CD14-positive monocyte (primary cell): ENCODE measurements around the gene XYLB. TPM values are rescaled to one million over a fixed set of nuclear protein-coding genes. Genes with fewer than 3 reads are reported as not detected.
A peak's percentile ranks its signal among the peaks of the same experiment; 100 is the strongest.

Source experiments
- DNase-seq, 3 donors: peaks; one replicate each; pipeline ENCODE4 v3.0.0-alpha.2; 2011 to 2022
- H2AFZ ChIP-seq: 2 replicates; pipeline ENCODE4 v1.6.0; 2012; ENCODE audit warnings: mild to moderate bottlenecking, low read depth, low read length, inconsistent platforms; ENCODE audit not compliant: insufficient read depth, poor library complexity, severe bottlenecking
- H3K27ac ChIP-seq, 2 donors: 1 replicate in 1 of 2; 2 replicates in 1 of 2; pipeline ENCODE4 v1.5.1; 2012 to 2013; ENCODE audit warnings: low read length in 2 of 2, control low read depth in 1 of 2, inconsistent platforms in 1 of 2, low read depth in 1 of 2, mild to moderate bottlenecking in 1 of 2
- H3K27me3 ChIP-seq, 2 donors: one replicate each; pipeline versions ENCODE4 v1.6.0 to v1.6.1; 2011 to 2013; ENCODE audit warnings: low read length in 2 of 2; ENCODE audit not compliant: control insufficient read depth in 2 of 2, insufficient read depth in 2 of 2
- H3K36me3 ChIP-seq, 2 donors: replicated peaks in 1 of 2; 1 replicate in 1 of 2; 2 replicates in 1 of 2; pipeline versions ENCODE4 v1.5.1 to v1.6.1; 2012 to 2013; ENCODE audit warnings: low read length in 2 of 2, control low read depth in 1 of 2, inconsistent platforms in 1 of 2, mild to moderate bottlenecking in 1 of 2; ENCODE audit not compliant: insufficient read depth in 2 of 2, control insufficient read depth in 1 of 2
- H3K4me1 ChIP-seq, 2 donors: 1 replicate in 1 of 2; 2 replicates in 1 of 2; pipeline versions ENCODE4 v1.5.1 to v1.6.1; 2012 to 2013; ENCODE audit warnings: low read length in 2 of 2, control low read depth in 1 of 2, inconsistent platforms in 1 of 2, mild to moderate bottlenecking in 1 of 2, moderate library complexity in 1 of 2; ENCODE audit not compliant: insufficient read depth in 2 of 2, control insufficient read depth in 1 of 2
- H3K4me2 ChIP-seq: replicated peaks from 2 replicates; pipeline ENCODE3; 2012; ENCODE audit warnings: low read length, moderate library complexity, mild to moderate bottlenecking; ENCODE audit not compliant: poor library complexity, severe bottlenecking; ENCODE audit errors: extremely low read depth
- H3K4me3 ChIP-seq, 3 experiments: fragments of 200-600 bp in 1 of 3; sonication (generic) in 1 of 3; replicated peaks in 1 of 3; 1 replicate in 2 of 3; 2 replicates in 1 of 3; pipeline ENCODE4 v1.5.1; 2011 to 2013; ENCODE audit warnings: low read length in 3 of 3, mild to moderate bottlenecking in 3 of 3, control low read depth in 2 of 3, low read depth in 2 of 3, inconsistent platforms in 1 of 3, moderate library complexity in 1 of 3
- H3K79me2 ChIP-seq: 2 replicates; pipeline ENCODE4 v1.6.0; 2012; ENCODE audit warnings: mild to moderate bottlenecking, control low read depth, inconsistent platforms, low read length, moderate library complexity; ENCODE audit not compliant: insufficient read depth
- H3K9ac ChIP-seq: 2 replicates; pipeline ENCODE4 v1.6.0; 2017; ENCODE audit warnings: low read length, mild to moderate bottlenecking; ENCODE audit not compliant: insufficient read depth, poor library complexity, severe bottlenecking
- H3K9me3 ChIP-seq, 2 donors: replicated peaks in 1 of 2; 1 replicate in 1 of 2; 2 replicates in 1 of 2; pipeline versions ENCODE4 v1.5.1 to v1.6.1; 2012 to 2013; ENCODE audit warnings: low read length in 2 of 2, control low read depth in 1 of 2; ENCODE audit not compliant: control insufficient read depth in 1 of 2, insufficient read depth in 1 of 2
- H4K20me1 ChIP-seq: 2 replicates; pipeline ENCODE4 v1.6.0; 2012; ENCODE audit warnings: mild to moderate bottlenecking, low read length, control low read depth, moderate library complexity; ENCODE audit not compliant: insufficient read depth
- H3K27ac Mint-ChIP-seq, 7 donors: one replicate each; pipeline ENCODE4 v1.8.0; 2020; ENCODE audit warnings: mild to moderate bottlenecking in 7 of 7, mixed read lengths in 7 of 7, moderate library complexity in 6 of 7, inconsistent platforms in 2 of 7
- H3K27me3 Mint-ChIP-seq, 3 donors: one replicate each; pipeline ENCODE4 v1.8.0; 2021 to 2022; ENCODE audit warnings: low read depth in 3 of 3, mild to moderate bottlenecking in 3 of 3, mixed read lengths in 3 of 3, moderate library complexity in 3 of 3, inconsistent platforms in 1 of 3
- H3K36me3 Mint-ChIP-seq, 2 donors: one replicate each; pipeline ENCODE4 v1.8.0; 2020; ENCODE audit warnings: mixed read lengths in 2 of 2, inconsistent platforms in 1 of 2, mild to moderate bottlenecking in 1 of 2
- H3K4me1 Mint-ChIP-seq: one replicate; pipeline ENCODE4 v1.8.0; 2020; ENCODE audit warnings: mild to moderate bottlenecking, mixed read lengths
- H3K4me3 Mint-ChIP-seq, 2 donors: one replicate each; pipeline ENCODE4 v1.8.0; 2020; ENCODE audit warnings: mild to moderate bottlenecking in 2 of 2, mixed read lengths in 2 of 2, moderate library complexity in 1 of 2
- H3K9me3 Mint-ChIP-seq, 7 donors: one replicate each; pipeline ENCODE4 v1.8.0; 2020 to 2022; ENCODE audit warnings: mixed read lengths in 7 of 7, mild to moderate bottlenecking in 6 of 7, moderate library complexity in 6 of 7, inconsistent platforms in 2 of 7
- CTCF ChIP-seq: fragments of 200-600 bp; IDR thresholded peaks from one replicate; pipeline ENCODE4 v1.8.0; 2022; ENCODE audit warnings: antibody characterized with exemption, mild to moderate bottlenecking
- WGBS: methylation state at CpG from one replicate; pipeline ENCODE4 v1.1.5; 2013; ENCODE audit warnings: missing lambda C conversion rate; ENCODE audit not compliant: insufficient coverage; 5-methylcytosine and 5-hydroxymethylcytosine counted together
- intact Hi-C, 2 donors: fragments of 100-400 bp; cut with micrococcal nuclease; formaldehyde crosslinking; loops; one replicate each; pipeline versions ENCODE4 v1.15.0 to v1.15.1; 2023
- polyA plus RNA-seq, 3 donors: library from polyadenylated mRNA; depleted of rRNA in 1 of 3; unstranded in 2 of 3; stranded (reverse) in 1 of 3; fragments of 300-500 nt in 2 of 3; fragments of >200 nt in 1 of 3; fragmentation: Illumina TruSeq in 2 of 3; gene quantifications; 1 replicate in 2 of 3; 2 replicates in 1 of 3; pipeline ENCODE4 v1.2.3, GENCODE V29; 2012 to 2021

The XYLB gene
- polyA plus RNA-seq, 3 donors, result 0.60 to 1.00 (median 0.74) TPM

GRCh38 chr3:38360345-38360744 lies 13.8 kb downstream of the XYLB start:
- Mint-ChIP-seq H3K4me1 (no peaks in the 10 kb centered on the region), H3K27me3 (peaks cover 0 to 1% (median 0%) of the 10 kb centered on the region in 3 donors), H3K4me3 (no peak overlapping the region), H3K9me3 (peaks cover 0 to 5% (median 2%) of the 10 kb centered on the region in 7 donors), H3K27ac (no peak overlapping the region), H3K36me3 (peaks cover 23 to 36% of the 10 kb centered on the region in 2 donors)
- TF ChIP-seq CTCF, result no peak
- no peaks in the 10 kb centered on the region for H4K20me1 ChIP-seq
- 95% methylated on average over 3 of the region's 3 CpGs for WGBS
- H3K4me3 ChIP-seq, result no peak overlapping the region
- intact Hi-C loops, result no loop called here
- no peaks in the 10 kb centered on the region for H3K4me1 ChIP-seq
- H2AFZ ChIP-seq, result no peak overlapping the region
- H3K9ac ChIP-seq, result no peak overlapping the region
- H3K4me2 ChIP-seq, result no peak overlapping the region
- H3K36me3 ChIP-seq, result peaks cover 2 to 5% of the 10 kb centered on the region in 2 donors
- H3K27me3 ChIP-seq, result no peaks in the 10 kb centered on the region
- DNase-seq, result no peak
- H3K79me2 ChIP-seq, result no peaks in the 10 kb centered on the region
- H3K9me3 ChIP-seq, result no peaks in the 10 kb centered on the region
- H3K27ac ChIP-seq, result no peak overlapping the region

- Histone ChIP-seq H3K4me3 (no peak overlapping the region), H3K4me1 (no peaks in the 10 kb centered on the region), H2AFZ (no peak overlapping the region), H3K79me2 (no peaks in the 10 kb centered on the region), H3K9me3 (no peaks in the 10 kb centered on the region), H3K27me3 (no peaks in the 10 kb centered on the region), H3K27ac (no peak overlapping the region), H4K20me1 (no peaks in the 10 kb centered on the region), H3K4me2 (no peak overlapping the region), H3K9ac (no peak overlapping the region), H3K36me3 (peaks cover 2 to 5% of the 10 kb centered on the region in 2 donors)
- Mint-ChIP-seq H3K4me1 (no peaks in the 10 kb centered on the region), H3K27ac (peak overlapping the region in 1 of 7 donors; percentile 49), H3K27me3 (peaks cover 0 to 1% (median 0%) of the 10 kb centered on the region in 3 donors), H3K4me3 (no peak overlapping the region), H3K36me3 (peaks cover 27 to 38% of the 10 kb centered on the region in 2 donors), H3K9me3 (peaks cover 0 to 4% (median 2%) of the 10 kb centered on the region in 7 donors)
- no peak for DNase-seq
- 67% methylated on average over 4 of the region's 4 CpGs for WGBS
- intact Hi-C loops, result no loop called here
- TF ChIP-seq CTCF, result no peak
Observed at GRCh38 chr3:38361496-38361895, 14.9 kb downstream of the XYLB start.
